Measurements from ENCODE around the gene GLUD1.
A peak's percentile ranks its signal among the peaks of the same experiment; 100 is the strongest.
"Not testable (repeated sequence)": the region's sequence is repeated elsewhere in the genome, so short reads cannot be mapped to it uniquely, and the experiment has no call there.

GLUD1 gene

GRCh38 chr10:87094373-87095235 lies at the start of gene GLUD1, which contains the start of gene SHLD2:
GLUD1 (minus strand) TSS chr10:87094843; CDS start chr10:87094769, 74 bp downstream.
SHLD2 (plus strand) TSS chr10:87095206; CDS start chr10:87151355, 56,149 bp downstream.
- peak; percentile 92 for DNase-seq

- not testable (repeated sequence) for DNase-seq
Observed at GRCh38 chr10:87143109-87143418, 48.4 kb upstream of the GLUD1 start.

- DNase-seq: not testable (repeated sequence)
Observed at GRCh38 chr10:87142230-87143108, 47.8 kb upstream of the GLUD1 start.

GRCh38 chr10:87137478-87137877 lies 42.8 kb upstream of the GLUD1 start:
- not testable (repeated sequence) for DNase-seq

GRCh38 chr10:87134440-87134839 lies 39.8 kb upstream of the GLUD1 start:
- DNase-seq: not testable (repeated sequence)

GRCh38 chr10:87133936-87134335 lies 39.3 kb upstream of the GLUD1 start:
- not testable (repeated sequence) for DNase-seq

- peak; percentile 3 for DNase-seq
Observed at GRCh38 chr10:87132176-87132575, 37.5 kb upstream of the GLUD1 start.

GRCh38 chr10:87127607-87128156 lies 33.0 kb upstream of the GLUD1 start:
- not testable (repeated sequence) for DNase-seq

- not testable (repeated sequence) for DNase-seq
Observed at GRCh38 chr10:87127048-87127447, 32.4 kb upstream of the GLUD1 start.

GRCh38 chr10:87123351-87123750 lies 28.7 kb upstream of the GLUD1 start:
- DNase-seq: not testable (repeated sequence)

GRCh38 chr10:87119029-87119428 lies 24.4 kb upstream of the GLUD1 start:
- not testable (repeated sequence) for DNase-seq

GRCh38 chr10:87118122-87118521 lies 23.5 kb upstream of the GLUD1 start:
- not testable (repeated sequence) for DNase-seq

GRCh38 chr10:87105446-87106124 lies 10.9 kb upstream of the GLUD1 start:
- DNase-seq: no peak

GRCh38 chr10:87104727-87105126 lies 10.1 kb upstream of the GLUD1 start:
- DNase-seq: not testable (repeated sequence)

GRCh38 chr10:87101996-87102395 lies 7.4 kb upstream of the GLUD1 start:
- no peak for DNase-seq

- peak; percentile 72 for DNase-seq
Observed at GRCh38 chr10:87095236-87095945, 748 bp upstream of the GLUD1 start.

GRCh38 chr10:87093632-87094372 lies 841 bp downstream of the GLUD1 start:
- peak; percentile 74 for DNase-seq

GRCh38 chr10:87092861-87093631 lies 1.6 kb downstream of the GLUD1 start:
- peak; percentile 55 for DNase-seq

- DNase-seq: no peak
Observed at GRCh38 chr10:87092376-87092860, 2.2 kb downstream of the GLUD1 start.

- DNase-seq: no peak
Observed at GRCh38 chr10:87090779-87091178, 3.9 kb downstream of the GLUD1 start.

Measured in RPMI8226 (cell line).